GM23248 (cell line): ENCODE measurements around the gene ENO1.

Source experiments
- EZH2 ChIP-seq: fragments of 200-600 bp; sonication (generic); IDR thresholded peaks from 2 replicates; pipeline ENCODE4 v1.6.1; 2018; ENCODE audit warnings: antibody characterized with exemption, mild to moderate bottlenecking; ENCODE audit not compliant: insufficient read depth, poor library complexity, severe bottlenecking
- EZH2phosphoT487 ChIP-seq: fragments of 200-600 bp; sonication (generic); IDR thresholded peaks from 2 replicates; pipeline ENCODE4 v1.6.1; 2018; ENCODE audit warnings: antibody characterized with exemption, moderate library complexity, mild to moderate bottlenecking, low read depth; ENCODE audit not compliant: insufficient read depth

GRCh38 chr1:8839990-8840389 is 38.5 kb downstream of the ENO1 start:
- TF ChIP-seq EZH2 = no peak
- TF ChIP-seq EZH2phosphoT487 = no peak
